GM12864 (cell line): ENCODE measurements around the gene H19.

Experiments
- DNase-seq: peaks from one replicate; pipeline ENCODE4 v3.0.0-alpha.2; 2011; ENCODE audit warnings: low read depth
- H3K4me3 ChIP-seq: 2 replicates; pipeline ENCODE4 v1.5.1; 2011; ENCODE audit warnings: mild to moderate bottlenecking, low read depth, low read length, control low read depth
- TF ChIP-seq, protein P1 (sequence below): IDR thresholded peaks from 2 replicates; pipeline ENCODE4 v1.5.1; 2011; ENCODE audit warnings: low read depth, mild to moderate bottlenecking, moderate library complexity, low read length, control low read depth, inconsistent platforms; ENCODE audit errors: missing control alignments

Gene H19

GRCh38 chr11:1949302-1949701 lies 48.3 kb downstream of the H19 start:
- no peak for DNase-seq
- TF ChIP-seq, protein P1, sequence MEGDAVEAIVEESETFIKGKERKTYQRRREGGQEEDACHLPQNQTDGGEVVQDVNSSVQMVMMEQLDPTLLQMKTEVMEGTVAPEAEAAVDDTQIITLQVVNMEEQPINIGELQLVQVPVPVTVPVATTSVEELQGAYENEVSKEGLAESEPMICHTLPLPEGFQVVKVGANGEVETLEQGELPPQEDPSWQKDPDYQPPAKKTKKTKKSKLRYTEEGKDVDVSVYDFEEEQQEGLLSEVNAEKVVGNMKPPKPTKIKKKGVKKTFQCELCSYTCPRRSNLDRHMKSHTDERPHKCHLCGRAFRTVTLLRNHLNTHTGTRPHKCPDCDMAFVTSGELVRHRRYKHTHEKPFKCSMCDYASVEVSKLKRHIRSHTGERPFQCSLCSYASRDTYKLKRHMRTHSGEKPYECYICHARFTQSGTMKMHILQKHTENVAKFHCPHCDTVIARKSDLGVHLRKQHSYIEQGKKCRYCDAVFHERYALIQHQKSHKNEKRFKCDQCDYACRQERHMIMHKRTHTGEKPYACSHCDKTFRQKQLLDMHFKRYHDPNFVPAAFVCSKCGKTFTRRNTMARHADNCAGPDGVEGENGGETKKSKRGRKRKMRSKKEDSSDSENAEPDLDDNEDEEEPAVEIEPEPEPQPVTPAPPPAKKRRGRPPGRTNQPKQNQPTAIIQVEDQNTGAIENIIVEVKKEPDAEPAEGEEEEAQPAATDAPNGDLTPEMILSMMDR: no peak

DNA sequence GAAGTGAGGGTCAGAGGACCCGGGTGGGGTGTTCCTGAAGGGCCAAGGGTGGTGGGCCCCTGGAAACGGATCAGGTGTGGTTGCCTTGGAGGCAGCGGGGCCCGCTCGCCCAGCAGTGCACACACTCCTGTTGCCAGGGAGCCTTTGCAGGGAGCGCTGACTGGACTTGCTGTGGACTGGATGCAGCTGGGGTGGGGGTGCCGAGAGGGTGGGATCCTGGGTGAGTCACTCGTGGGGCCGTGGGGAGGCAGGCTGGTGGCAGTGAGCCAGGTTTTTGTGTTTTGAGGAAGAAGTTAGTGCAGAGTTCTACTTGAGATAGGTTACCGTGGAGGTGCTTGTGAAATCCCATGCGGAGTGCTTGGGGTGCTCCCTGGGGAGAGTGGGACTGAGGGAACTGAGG lies 49.3 kb downstream of the H19 start:
- TF ChIP-seq, protein P1: no peak
- H3K4me3 ChIP-seq: no peak overlapping the region
- no peak for DNase-seq

More at GRCh38 chr11:1949302-1949701, 48.3 kb downstream of the H19 start:
- H3K4me3 ChIP-seq: no peak overlapping the region

DNA sequence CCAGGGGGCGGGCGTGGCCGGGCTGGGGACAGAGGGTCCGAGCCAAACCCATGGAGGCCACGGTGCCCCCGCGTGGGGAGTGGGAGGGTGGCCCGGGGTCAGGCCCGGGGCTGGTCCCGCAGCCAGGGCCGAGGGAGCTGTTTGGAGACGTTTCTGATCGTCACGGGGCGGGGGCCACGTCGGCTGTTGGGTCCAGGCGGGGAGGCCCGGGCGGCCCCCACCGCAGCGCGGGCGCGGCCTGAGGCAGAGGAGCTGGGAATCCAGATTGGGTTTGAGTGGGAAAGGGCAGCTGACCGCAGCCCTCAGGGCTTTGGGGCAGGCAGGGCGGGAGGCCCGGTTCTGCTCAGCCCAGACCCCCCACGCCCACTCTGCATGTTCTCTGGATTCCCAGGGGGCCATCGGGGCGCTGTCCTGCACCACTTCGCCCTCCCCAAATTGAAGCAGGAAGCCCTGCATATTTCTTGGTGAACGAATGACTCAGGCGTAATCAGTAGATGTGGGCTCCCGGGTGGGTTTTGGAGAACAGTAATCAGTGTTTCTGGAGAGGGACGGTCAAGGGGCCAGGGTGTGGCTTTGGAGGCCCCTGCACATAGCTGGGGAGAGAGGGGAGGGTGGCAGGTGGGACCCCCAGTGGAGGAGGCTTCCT lies 49.9 kb downstream of the H19 start:
- TF ChIP-seq, protein P1: no peak
- no peak for DNase-seq
- H3K4me3 ChIP-seq: no peak overlapping the region

DNA sequence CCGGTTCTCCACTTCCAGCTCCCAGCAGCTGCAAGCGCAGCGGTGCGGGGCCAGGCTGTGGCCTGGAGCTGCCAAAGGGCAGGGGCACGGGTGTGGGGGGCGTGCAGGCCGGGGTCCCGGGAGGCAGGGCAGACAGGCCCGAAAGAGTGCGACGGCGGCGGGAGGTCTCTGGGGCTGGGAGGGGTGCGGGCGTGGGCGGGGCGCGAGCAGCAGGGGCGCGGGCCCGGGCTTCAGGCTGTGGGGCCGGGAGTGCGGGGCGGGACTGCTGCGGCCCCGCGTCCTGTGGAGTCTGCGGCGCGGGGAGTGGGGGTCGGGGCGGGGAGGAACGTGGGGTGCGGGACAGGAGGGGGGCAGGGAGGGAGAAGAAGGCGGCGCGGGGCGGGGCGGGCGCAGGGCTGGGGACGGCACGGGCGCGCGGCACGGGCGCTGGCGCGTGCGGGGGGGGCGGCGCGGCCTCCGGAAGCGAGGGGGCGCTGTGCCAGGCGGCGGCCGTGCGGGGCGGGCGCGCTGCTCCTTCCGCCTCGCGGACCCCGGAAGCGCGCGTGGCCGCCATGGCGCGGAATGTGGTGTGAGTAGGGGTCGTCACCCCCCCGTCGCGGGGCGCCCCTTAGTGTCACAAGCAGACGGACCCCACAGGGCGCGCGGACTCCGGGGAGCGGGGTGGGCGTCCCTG lies 50.7 kb downstream of the H19 start, which contains the start of gene MRPL23:
TSS of gene MRPL23 (plus strand) at position 521 of the 673 bp plus-strand sequence. CDS start at position 552, 31 bp downstream.
- TF ChIP-seq, protein P1: no peak
- DNase-seq: no peak
- no peak within 1 kb of the TSS for H3K4me3 ChIP-seq
